Heart right ventricle (tissue), 16 donors: ENCODE measurements around the gene FIS1. TPM values are rescaled to one million over a fixed set of nuclear protein-coding genes. Genes with fewer than 3 reads are reported as not detected.

Source experiments
- ATAC-seq, 8 donors: fragments of 200-7000 bp; cut with Tn5 transposase; one replicate each; pipeline ENCODE4 v1.9.1; 2020; ENCODE audit warnings: mild to moderate bottlenecking in 8 of 8, moderate library complexity in 8 of 8, moderate number of reproducible peaks in 1 of 8
- DNase-seq, 2 donors: peaks; one replicate each; pipeline ENCODE4 v3.0.0-alpha.2; 2020
- H3K27ac ChIP-seq, 10 donors: fragments of 200-600 bp; sonication (generic) in 2 of 10; one replicate each; pipeline versions ENCODE4 v1.5.0 to v1.8.0; 2020 to 2022; ENCODE audit warnings: mild to moderate bottlenecking in 3 of 10
- H3K27me3 ChIP-seq, 7 donors: fragments of 200-600 bp; one replicate each; pipeline ENCODE4 v1.8.0; 2021 to 2022; ENCODE audit warnings: mild to moderate bottlenecking in 2 of 7
- H3K36me3 ChIP-seq, 9 donors: fragments of 200-600 bp; sonication (generic) in 1 of 9; one replicate each; pipeline versions ENCODE4 v1.5.0 to v1.8.0; 2020 to 2022; ENCODE audit warnings: mild to moderate bottlenecking in 2 of 9
- H3K4me1 ChIP-seq, 9 donors: fragments of 200-600 bp; sonication (generic) in 1 of 9; one replicate each; pipeline versions ENCODE4 v1.5.0 to v1.8.0; 2020 to 2022; ENCODE audit warnings: mild to moderate bottlenecking in 4 of 9
- H3K4me3 ChIP-seq, 10 donors: fragments of 200-600 bp; sonication (generic) in 2 of 10; one replicate each; pipeline versions ENCODE4 v1.5.0 to v1.8.0; 2020 to 2022; ENCODE audit warnings: mild to moderate bottlenecking in 7 of 10, moderate library complexity in 2 of 10
- H3K9me3 ChIP-seq, 11 donors: fragments of 200-600 bp in 10 of 11; sonication (generic) in 2 of 11; one replicate each; pipeline versions ENCODE4 v1.5.0 to v1.8.0; 2013 to 2022; ENCODE audit warnings: mild to moderate bottlenecking in 2 of 11, control low read depth in 1 of 11, moderate library complexity in 1 of 11
- CTCF ChIP-seq, 9 donors: fragments of 200-600 bp; sonication (generic) in 2 of 9; IDR thresholded peaks; one replicate each; pipeline versions ENCODE4 v1.5.0 to v1.8.0; 2021 to 2022; ENCODE audit warnings: antibody characterized with exemption in 9 of 9, mild to moderate bottlenecking in 5 of 9, moderate library complexity in 1 of 9
- WGBS, 2 donors: extraction: QIAGEN DNeasy Blood & Tissue Kit; methylation state at CpG; one replicate each; pipeline ENCODE4 v1.1.7; 2013; ENCODE audit warnings: inconsistent platforms in 1 of 2; 5-methylcytosine and 5-hydroxymethylcytosine counted together
- intact Hi-C, 10 donors: fragments of 100-400 bp; cut with DNase I; formaldehyde crosslinking; loops; one replicate each; pipeline versions ENCODE4 v1.11.1 to v1.14.2; 2022
- polyA plus RNA-seq, 2 donors: library from polyadenylated mRNA; stranded (reverse); fragments of 200-250 nt; gene quantifications; one replicate each; pipeline ENCODE4 v1.2.3, GENCODE V29; 2013
- total RNA-seq, 10 donors: library from RNA; stranded (reverse); fragmentation: NEBNext Ultra II Directional in 3 of 10; extraction: Animal tissue kit (Norgen Biotek cat#: 25700) in 3 of 10; gene quantifications; one replicate each; pipeline versions ENCODE4 v1.2.1 to v1.2.4, GENCODE V29; 2021 to 2023
- donor health status: Arrhythmogenic right ventricular cardiomyopathy.
- donor health status: ischemic (EF 13 %, LVEDD 7.1; RV severe dilation, severe dysfunction).
- donor health status: healthy with polysubstance abuse.
- donor health status: DM: no; HTN: yes; CAD: no.
- donor health status: DM: no; HTN: no; CAD: no.
- donor health status: ischemic (EF 25% LVEDD 6.9; RV normal size, moderate dysfunction).
- donor health status: ischemic (EF 25% LVEDD 5.7; RV mildly dilated, moderate dysfunction).
- donor health status: healthy.
- donor health status: DM: yes; HTN: yes; CAD: no.
- donor health status: Ischemic cardiomyopathy.
- donor health status: ischemic (EF 35%, LVEDD 5.7; RV mildly dilated, moderate dysfunction).
- donor health status: nonischemic (EF 11% LVEDD 7.7; RV severe dilation, severe dysfunction).
- donor health status: DM: yes; HTN: yes; CAD: no.
- donor health status: PGD.
- donor health status: ischemic (EF 29% LVEDD 5.4; RV normal size, mild dysfunction).
- donor health status: nonischemic (EF 23%, LVEDD 6.1; RV moderate dilation, normal function).

FIS1 gene
- total and polyA plus RNA-seq, 12 donors = 147 to 439 (median 292) TPM

- Histone ChIP-seq H3K27ac (no peak overlapping the region), H3K4me1 (peaks cover 0 to 23% (median 21%) of the 10 kb centered on the region in 9 donors), H3K4me3 (no peak overlapping the region), H3K36me3 (peaks cover 0 to 73% (median 35%) of the 10 kb centered on the region in 9 donors), H3K27me3 (no peaks in the 10 kb centered on the region), H3K9me3 (no peaks in the 10 kb centered on the region)
- peak in 1 of 8 donors; percentile 39 for ATAC-seq
- intact Hi-C loops = no loop called here
- WGBS, 2 donors = 97 to 99% methylated on average over 15 of the region's 15 CpGs
- no peak for DNase-seq
- no peak for TF ChIP-seq CTCF (IDR thresholded peaks at IDR 0.05)
These were observed 21.4 kb downstream of the FIS1 start for GRCh38 chr7:101223528-101223927.

- WGBS, 2 donors = 83 to 84% methylated on average over 27 of the region's 27 CpGs
- intact Hi-C loops = no loop called here
These were observed 22.5 kb downstream of the FIS1 start for GRCh38 chr7:101222275-101222830.

DNA sequence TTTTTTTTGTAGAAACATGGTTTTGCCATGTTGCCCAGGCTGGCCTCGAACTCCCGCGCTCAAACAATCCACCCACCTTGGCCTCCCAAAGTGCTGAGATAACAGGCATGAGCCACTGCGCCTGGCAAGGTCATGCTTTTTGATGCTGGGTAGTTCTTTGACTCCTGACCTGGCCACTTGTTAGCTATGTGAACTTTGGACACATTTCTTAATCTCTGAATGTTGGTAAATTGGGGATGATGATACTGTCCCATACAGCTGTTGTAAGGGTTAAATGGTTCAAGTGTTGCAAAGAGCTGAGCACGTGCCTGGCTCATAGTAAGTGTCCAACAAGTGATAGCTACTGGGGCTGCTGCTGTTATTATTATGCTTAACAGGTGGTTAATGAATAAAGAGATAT is 24.6 kb downstream of the FIS1 start:
- no peaks in the 10 kb centered on the region for H3K27me3 ChIP-seq
- peaks cover 0 to 49% (median 20%) of the 10 kb centered on the region in 9 donors for H3K36me3 ChIP-seq
- H3K4me3 ChIP-seq = no peak overlapping the region
- DNase-seq (no peak), ATAC-seq (no peak)
- TF ChIP-seq CTCF (IDR thresholded peaks at IDR 0.05) = no peak
- H3K4me1 ChIP-seq = peaks cover 0 to 42% (median 38%) of the 10 kb centered on the region in 9 donors
- no peak overlapping the region for H3K27ac ChIP-seq
- H3K9me3 ChIP-seq = no peaks in the 10 kb centered on the region
- 79 to 82% methylated on average over 5 of the region's 5 CpGs for WGBS, 2 donors
- intact Hi-C loops = loop anchor here in 1 of 10 donors (2.0 kb wide), 1 partner anchor 19 kb away; no protein-coding TSS in a partner anchor

More at GRCh38 chr7:101222275-101222830, 22.5 kb downstream of the FIS1 start:
- H3K4me3 ChIP-seq = no peak overlapping the region
- no peaks in the 10 kb centered on the region for H3K27me3 ChIP-seq
- peaks cover 0 to 26% (median 24%) of the 10 kb centered on the region in 9 donors for H3K4me1 ChIP-seq
- DNase-seq (no peak), ATAC-seq (no peak)
- no peak overlapping the region for H3K27ac ChIP-seq
- no peaks in the 10 kb centered on the region for H3K9me3 ChIP-seq
- H3K36me3 ChIP-seq = peaks cover 0 to 61% (median 33%) of the 10 kb centered on the region in 9 donors
- no peak for TF ChIP-seq CTCF (IDR thresholded peaks at IDR 0.05)

- Histone ChIP-seq H3K27ac (peak overlapping the region in 9 of 10 donors; percentile 88 to 99 (median 94)), H3K4me1 (peaks cover 0 to 48% (median 40%) of the 10 kb centered on the region in 9 donors), H3K36me3 (peaks cover 0 to 49% (median 8%) of the 10 kb centered on the region in 9 donors), H3K27me3 (no peaks in the 10 kb centered on the region), H3K4me3 (peak overlapping the region; percentile 74 to 98 (median 88)), H3K9me3 (no peaks in the 10 kb centered on the region)
- intact Hi-C loops = loop anchor here in 1 of 10 donors (2.0 kb wide), 1 partner anchor 26 kb away; the partner anchor contains the start of gene FIS1
- WGBS, 2 donors = 8 to 10% methylated on average over 26 of the region's 26 CpGs
- peak in 1 of 8 donors; percentile 12 for ATAC-seq
- no peak for DNase-seq
- no peak for TF ChIP-seq CTCF (IDR thresholded peaks at IDR 0.05)
These were observed 26.4 kb downstream of the FIS1 start for GRCh38 chr7:101218236-101219125.
